IMR-90 (cell line): ENCODE data around the gene SYT17. TPM values are rescaled to one million over a fixed set of nuclear protein-coding genes. Genes with fewer than 3 reads are reported as not detected.

ENCODE experiments used
- ATAC-seq: fragments of 200-7000 bp; cut with Tn5 transposase; 2 replicates; pipeline ENCODE4 v1.9.1; 2020; ENCODE audit warnings: low read depth, mild to moderate bottlenecking, moderate library complexity
- BruUV-seq: library from RNA; stranded (reverse); fragments of 400-500 nt; replicated peaks from 2 replicates; lab custom pipeline; 2021; lab: Mats Ljungman, UMichigan
- CTCF ChIA-PET: fragments of 300-600 bp; formaldehyde crosslinking; extraction: SDS; loops from one replicate; lab custom pipeline; 2021; ENCODE audit warnings: antibody characterized with exemption; lab: Yijun Ruan, JAX
- POLR2A ChIA-PET: fragments of 300-600 bp; sonication (Branson Sonifier 250); formaldehyde crosslinking; loops from one replicate; lab custom pipeline; 2022; ENCODE audit warnings: antibody characterized with exemption; ENCODE audit not compliant: unreplicated experiment; lab: Charles Lee
- DNase-seq: peaks from one replicate; pipeline ENCODE4 v3.0.0; 2013
- H2AFZ ChIP-seq: replicated peaks from 2 replicates; pipeline ENCODE3; 2013; ENCODE audit warnings: low read length, mild to moderate bottlenecking; ENCODE audit not compliant: poor library complexity
- H2AK5ac ChIP-seq: 2 replicates; pipeline ENCODE4 v1.6.1; 2013; ENCODE audit warnings: low read depth, low read length, inconsistent platforms
- H2AK9ac ChIP-seq: replicated peaks from 2 replicates; pipeline ENCODE3; 2013; ENCODE audit warnings: mild to moderate bottlenecking, low read depth, low read length, moderate library complexity; ENCODE audit not compliant: poor library complexity
- H2BK120ac ChIP-seq: 2 replicates; pipeline ENCODE4 v1.6.1; 2013; ENCODE audit warnings: low read depth, low read length, inconsistent platforms
- H2BK15ac ChIP-seq: 3 replicates; pipeline ENCODE4 v1.6.1; 2013; ENCODE audit warnings: low read depth, low read length, inconsistent platforms
- H2BK20ac ChIP-seq: 2 replicates; pipeline ENCODE4 v1.6.1; 2013; ENCODE audit warnings: low read depth, mild to moderate bottlenecking, inconsistent platforms, low read length, moderate library complexity
- H2BK5ac ChIP-seq: 2 replicates; pipeline ENCODE4 v1.6.1; 2013; ENCODE audit warnings: mild to moderate bottlenecking, low read depth, low read length, inconsistent platforms; ENCODE audit not compliant: poor library complexity, severe bottlenecking
- H3K14ac ChIP-seq: replicated peaks from 2 replicates; pipeline ENCODE4 v1.6.1; 2013; ENCODE audit warnings: low read depth, low read length, inconsistent platforms
- H3K18ac ChIP-seq: 2 replicates; pipeline ENCODE4 v1.6.1; 2013; ENCODE audit warnings: low read depth, low read length, control low read depth
- H3K23ac ChIP-seq: 2 replicates; pipeline ENCODE4 v1.6.1; 2013; ENCODE audit warnings: low read depth, low read length, inconsistent platforms
- H3K27ac ChIP-seq: 2 replicates; pipeline ENCODE4 v1.5.1; 2013; ENCODE audit warnings: mild to moderate bottlenecking, control low read depth, low read length; ENCODE audit not compliant: insufficient read depth
- H3K27me3 ChIP-seq: 2 replicates; pipeline ENCODE4 v1.6.1; 2013; ENCODE audit warnings: low read length; ENCODE audit not compliant: control insufficient read depth, insufficient read depth
- H3K36me3 ChIP-seq: 2 replicates; pipeline ENCODE4 v1.6.1; 2013; ENCODE audit warnings: low read length, mixed read lengths; ENCODE audit not compliant: control insufficient read depth, insufficient read depth
- H3K4ac ChIP-seq: 2 replicates; pipeline ENCODE4 v1.6.1; 2013; ENCODE audit warnings: low read depth, low read length, inconsistent platforms
- H3K4me1 ChIP-seq: 2 replicates; pipeline ENCODE4 v1.6.1; 2013; ENCODE audit warnings: low read length, mixed read lengths; ENCODE audit not compliant: control insufficient read depth, insufficient read depth
- H3K4me2 ChIP-seq: 2 replicates; pipeline ENCODE4 v1.6.1; 2013; ENCODE audit warnings: low read depth, mild to moderate bottlenecking, control low read depth, low read length, moderate library complexity
- H3K4me3 ChIP-seq: 2 replicates; pipeline ENCODE4 v1.5.1; 2013; ENCODE audit warnings: low read depth, mild to moderate bottlenecking, control low read depth, low read length, moderate library complexity; ENCODE audit not compliant: insufficient read depth
- H3K56ac ChIP-seq: 2 replicates; pipeline ENCODE4 v1.6.1; 2013; ENCODE audit warnings: low read length, inconsistent platforms; ENCODE audit not compliant: insufficient read depth; ENCODE audit errors: extremely low read depth
- H3K79me1 ChIP-seq, 2 experiments: 2 replicates each; pipeline ENCODE4 v1.6.1; 2013; ENCODE audit warnings: low read length in 2 of 2, inconsistent platforms in 1 of 2, low read depth in 1 of 2
- H3K9ac ChIP-seq: 2 replicates; pipeline ENCODE4 v1.6.1; 2013; ENCODE audit warnings: low read depth, low read length, control low read depth
- H3K9me1 ChIP-seq: 2 replicates; pipeline ENCODE4 v1.6.1; 2013; ENCODE audit warnings: low read length, inconsistent platforms; ENCODE audit not compliant: insufficient read depth
- H3K9me3 ChIP-seq: 2 replicates; pipeline ENCODE4 v1.6.1; 2013; ENCODE audit warnings: low read length; ENCODE audit not compliant: control insufficient read depth, insufficient read depth
- H4K20me1 ChIP-seq: 2 replicates; pipeline ENCODE4 v1.6.1; 2013; ENCODE audit warnings: low read length, inconsistent platforms; ENCODE audit not compliant: insufficient read depth
- H4K5ac ChIP-seq: 2 replicates; pipeline ENCODE4 v1.6.1; 2013; ENCODE audit warnings: mild to moderate bottlenecking, low read depth, low read length, control low read depth
- H4K8ac ChIP-seq, 2 experiments: 2 replicates each; pipeline ENCODE4 v1.6.1; 2013; ENCODE audit warnings: low read depth in 2 of 2, low read length in 2 of 2, control low read depth in 1 of 2, inconsistent platforms in 1 of 2
- H4K91ac ChIP-seq: 2 replicates; pipeline ENCODE4 v1.6.1; 2013; ENCODE audit warnings: low read depth, low read length, inconsistent platforms; ENCODE audit not compliant: insufficient read depth
- BHLHE40 ChIP-seq: fragments of 150-350 bp; IDR thresholded peaks from 2 replicates; pipeline ENCODE4 v1.6.1; 2016; ENCODE audit warnings: mild to moderate bottlenecking, low read depth, low read length
- CHD1 ChIP-seq: IDR thresholded peaks from 2 replicates; pipeline ENCODE4 v1.6.1; 2012; ENCODE audit warnings: low read depth, low read length, improper control_type of control experiment
- CTCF ChIP-seq: conservative IDR thresholded peaks from 2 replicates; pipeline ENCODE4 v1.5.1; 2012; ENCODE audit warnings: mild to moderate bottlenecking, low read depth, low read length, improper control_type of control experiment
- MXI1 ChIP-seq: IDR thresholded peaks from 2 replicates; pipeline ENCODE4 v1.6.1; 2012; ENCODE audit warnings: low read depth, mild to moderate bottlenecking, low read length, moderate library complexity, borderline replicate concordance
- WGBS, 2 experiments: methylation state at CpG; one replicate each; pipeline versions ENCODE4 v1.1.5 to v1.1.7; 2013; ENCODE audit warnings: missing lambda C conversion rate in 2 of 2; ENCODE audit not compliant: insufficient read length in 1 of 2; ENCODE audit errors: extremely low coverage in 2 of 2; 5-methylcytosine and 5-hydroxymethylcytosine counted together
- dilution Hi-C: fragments of 300-500 bp; cut with HindIII; formaldehyde crosslinking; loops from one replicate; pipeline ENCODE4 v1.14.3; 2018; ENCODE audit warnings: low sequenced_read_pairs; ENCODE audit not compliant: unreplicated experiment
- in situ Hi-C: fragments of 300-500 bp; cut with MboI; formaldehyde crosslinking; loops from 3 replicates; pipeline ENCODE4 v1.14.3; 2019; ENCODE audit warnings: low sequenced_read_pairs, inconsistent platforms, mixed read lengths
- intact Hi-C: fragments of 100-400 bp; cut with micrococcal nuclease; formaldehyde crosslinking; loops from 2 replicates; pipeline ENCODE4 v1.10.0; 2022
- polyA plus RNA-seq, 3 experiments: library from polyadenylated mRNA; depleted of rRNA; stranded (reverse); fragments of >200 nt; gene quantifications; 2 replicates each; pipeline ENCODE4 v1.2.3, GENCODE V29; 2012; ENCODE audit warnings: low replicate concordance in 1 of 3
- total RNA-seq: library from RNA; depleted of rRNA; stranded (reverse); fragments of >200 nt; gene quantifications from 2 replicates; pipeline ENCODE4 v1.2.3, GENCODE V29; 2012

The SYT17 gene
- total and polyA plus RNA-seq, 2 of the 4 experiments (the other 2 are of a cell fraction) = not detected

- Histone ChIP-seq H4K91ac (no peak overlapping the region), H3K4me1 (no peaks in the 10 kb centered on the region), H3K36me3 (no peaks in the 10 kb centered on the region), H2BK15ac (no peak overlapping the region), H3K9me3 (peaks cover 6% of the 10 kb centered on the region; the same call in 1 of the 2 replicates), H2AK9ac (no peak overlapping the region), H3K56ac (no peak overlapping the region), H4K5ac (no peak overlapping the region), H3K9ac (no peak overlapping the region), H3K4me2 (no peak overlapping the region), H3K14ac (no peak overlapping the region), H2BK5ac (no peak overlapping the region), H2AK5ac (no peak overlapping the region), H2AFZ (no peak overlapping the region), H3K23ac (no peak overlapping the region), H3K18ac (no peak overlapping the region), H2BK20ac (no peak overlapping the region), H4K8ac (no peak overlapping the region), H3K4ac (no peak overlapping the region), H3K4me3 (no peak overlapping the region), H3K27ac (no peak overlapping the region), H3K27me3 (no peaks in the 10 kb centered on the region), H3K79me1 (no peaks in the 10 kb centered on the region), H2BK120ac (no peak overlapping the region), H4K20me1 (no peaks in the 10 kb centered on the region), H3K9me1 (no peaks in the 10 kb centered on the region)
- ATAC-seq (no peak), DNase-seq (no peak)
- no CpG with 5 or more reads among the region's 1 CpG for WGBS, 2 experiments
- intact Hi-C loops (no loop called here), dilution Hi-C loops (no loop called here), in situ Hi-C loops (no loop called here)
- CTCF ChIA-PET = no interaction called here
- no TSS peak for BruUV-seq
- TF ChIP-seq CTCF (no peak), BHLHE40 (no peak), MXI1 (no peak), CHD1 (no peak)
- POLR2A ChIA-PET = no interaction called here
Observed at GRCh38 chr16:19242186-19242585, 74.1 kb downstream of the SYT17 start.
